Subcutaneous adipose tissue (tissue), 4 donors: ENCODE measurements around the gene CECR2. TPM values are rescaled to one million over a fixed set of nuclear protein-coding genes. Genes with fewer than 3 reads are reported as not detected.

ENCODE experiments used
- CTCF ChIP-seq: fragments of 450-650 bp; IDR thresholded peaks from one replicate; pipeline ENCODE4 v1.5.1; 2016; ENCODE audit warnings: low read depth, mild to moderate bottlenecking, control low read depth, antibody characterized with exemption, moderate library complexity
- total RNA-seq, 4 donors: library from RNA; depleted of rRNA; stranded (reverse); fragments of >200 nt; gene quantifications; one replicate each; pipeline ENCODE4 v1.1.0, GENCODE V29; 2016

The CECR2 gene
- total RNA-seq, 4 donors from 2014 or later: 0.16 to 1.7 (median 0.44) TPM; not detected in 1

DNA sequence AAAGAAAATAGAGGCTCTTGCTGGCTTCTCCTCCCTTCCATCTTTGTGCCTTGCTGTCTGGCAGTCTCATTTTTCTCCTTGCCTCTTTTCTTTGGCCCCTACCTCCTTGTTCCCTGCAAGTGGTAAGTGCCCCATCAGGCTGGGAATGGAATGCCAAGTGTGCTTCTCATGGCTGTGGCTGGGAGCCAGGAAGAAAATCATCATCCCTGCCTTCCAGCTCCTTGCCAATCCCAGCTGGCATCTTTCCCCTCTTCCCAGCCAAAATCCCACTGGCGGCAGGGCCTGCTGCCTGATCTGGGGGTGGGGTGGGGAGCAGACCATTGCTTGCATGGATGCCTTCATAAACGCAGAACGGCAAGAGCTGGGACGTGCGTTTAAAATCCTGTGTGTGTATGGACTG, 167.0 kb downstream of the CECR2 start:
- no peak for TF ChIP-seq CTCF

DNA sequence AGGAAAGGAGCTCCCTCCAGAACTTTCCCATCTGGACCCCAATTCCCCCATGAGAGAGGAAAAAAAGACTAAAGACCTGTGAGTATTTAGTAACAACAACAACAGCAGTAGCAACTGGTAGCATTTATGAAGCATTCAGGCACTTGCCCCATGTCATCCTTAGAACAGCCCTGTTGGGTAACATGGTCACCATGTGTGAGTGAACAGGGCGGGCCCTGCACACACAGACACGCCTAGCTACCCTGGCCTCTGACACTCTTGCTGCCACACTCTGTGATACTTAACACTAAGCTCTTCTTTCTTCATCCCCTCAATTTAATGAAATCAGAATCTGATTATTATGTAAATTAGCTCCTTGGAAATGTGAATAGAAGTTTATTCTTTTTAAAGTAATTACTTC, 167.9 kb downstream of the CECR2 start:
- no peak for TF ChIP-seq CTCF

GRCh38 chr22:17540481-17540880, 171.2 kb downstream of the CECR2 start:
- no peak for TF ChIP-seq CTCF

DNA sequence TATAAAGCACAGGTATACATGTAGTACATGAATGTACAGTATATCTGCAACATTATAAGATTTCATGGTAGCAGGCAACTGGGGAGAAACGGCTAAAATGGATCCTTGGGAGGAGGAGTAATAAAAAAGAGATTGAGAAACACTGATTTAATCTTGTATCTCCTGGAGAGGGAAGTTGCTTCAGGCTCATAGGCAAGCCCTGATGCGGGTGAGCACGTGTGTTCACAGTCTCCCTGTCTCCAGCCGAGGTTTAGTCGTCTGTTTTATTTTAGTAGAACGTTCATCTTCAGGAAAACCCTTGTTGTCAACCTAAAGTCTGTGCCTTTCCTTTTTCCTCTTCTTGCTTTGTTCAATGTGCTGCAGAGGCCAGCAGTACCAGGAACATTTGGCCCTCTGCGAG, 172.2 kb downstream of the CECR2 start:
- TF ChIP-seq CTCF: no peak

DNA sequence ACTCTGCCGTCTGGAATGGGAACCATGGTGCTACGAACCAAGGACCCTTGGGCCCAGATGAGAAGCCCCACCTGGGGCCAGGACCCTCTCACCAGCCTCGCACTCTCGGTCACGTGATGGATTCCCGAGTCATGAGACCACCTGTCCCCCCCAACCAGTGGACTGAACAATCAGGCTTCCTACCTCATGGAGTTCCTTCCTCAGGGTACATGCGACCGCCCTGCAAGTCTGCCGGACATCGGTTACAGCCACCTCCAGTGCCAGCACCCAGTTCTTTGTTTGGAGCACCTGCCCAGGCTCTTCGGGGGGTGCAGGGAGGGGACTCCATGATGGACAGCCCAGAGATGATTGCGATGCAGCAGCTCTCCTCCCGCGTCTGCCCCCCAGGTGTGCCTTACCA, 173.2 kb downstream of the CECR2 start:
- TF ChIP-seq CTCF: no peak

- no peak for TF ChIP-seq CTCF
Measured at GRCh38 chr22:17548010-17548755, 178.9 kb downstream of the CECR2 start.

GRCh38 chr22:17548756-17549035, 179.4 kb downstream of the CECR2 start:
- TF ChIP-seq CTCF: no peak
